CD4-positive, CD25-positive, alpha-beta regulatory T cell (primary cell): Measurements from ENCODE around the gene CEMIP. TPM values are rescaled to one million over a fixed set of nuclear protein-coding genes. Genes with fewer than 3 reads are reported as not detected.

Experiments
- ATAC-seq, 2 donors: fragments of 150-1000 bp; cut with Tn5 transposase; one replicate each; pipeline ENCODE4 v1.10.0; 2021; ENCODE audit warnings: low read depth in 2 of 2, moderate number of reproducible peaks in 2 of 2, moderate library complexity in 1 of 2
- DNase-seq, 3 donors: peaks; one replicate each; pipeline versions ENCODE4 v3.0.0 to v3.0.0-alpha.2; 2012 to 2022; ENCODE audit warnings: mixed read lengths in 1 of 3
- H3K27ac ChIP-seq: one replicate; pipeline ENCODE4 v1.7.0; 2013; ENCODE audit warnings: mild to moderate bottlenecking, low read length; ENCODE audit not compliant: insufficient read depth, poor library complexity, severe bottlenecking
- H3K27me3 ChIP-seq: one replicate; pipeline ENCODE4 v1.7.0; 2013; ENCODE audit warnings: low read length; ENCODE audit not compliant: control insufficient read depth, insufficient read depth
- H3K36me3 ChIP-seq: one replicate; pipeline ENCODE4 v1.7.0; 2013; ENCODE audit warnings: mild to moderate bottlenecking, low read length, moderate library complexity; ENCODE audit not compliant: control insufficient read depth, insufficient read depth
- H3K4me1 ChIP-seq: 2 replicates; pipeline ENCODE4 v1.7.0; 2013; ENCODE audit warnings: mild to moderate bottlenecking, low read length; ENCODE audit not compliant: insufficient read depth, control insufficient read depth, poor library complexity, severe bottlenecking
- H3K4me3 ChIP-seq: one replicate; pipeline ENCODE4 v1.7.0; 2013; ENCODE audit warnings: low read depth, mild to moderate bottlenecking, low read length, moderate library complexity
- H3K9me3 ChIP-seq, 2 experiments: 1 replicate in 1 of 2; 2 replicates in 1 of 2; pipeline ENCODE4 v1.7.0; 2013; ENCODE audit warnings: low read length in 2 of 2, mild to moderate bottlenecking in 1 of 2, moderate library complexity in 1 of 2; ENCODE audit not compliant: control insufficient read depth in 2 of 2
- H3K27ac Mint-ChIP-seq, 3 donors: one replicate each; pipeline ENCODE4 v1.8.0; 2020 to 2022; ENCODE audit warnings: mild to moderate bottlenecking in 3 of 3, mixed read lengths in 3 of 3, moderate library complexity in 2 of 3
- H3K27me3 Mint-ChIP-seq: one replicate; pipeline ENCODE4 v1.8.0; 2022; ENCODE audit warnings: mild to moderate bottlenecking, mixed read lengths
- H3K36me3 Mint-ChIP-seq: one replicate; pipeline ENCODE4 v1.8.0; 2020; ENCODE audit warnings: mixed read lengths
- H3K4me1 Mint-ChIP-seq, 4 donors: one replicate each; pipeline ENCODE4 v1.8.0; 2020 to 2022; ENCODE audit warnings: mixed read lengths in 4 of 4, mild to moderate bottlenecking in 1 of 4
- H3K4me3 Mint-ChIP-seq, 4 donors: one replicate each; pipeline ENCODE4 v1.8.0; 2020 to 2022; ENCODE audit warnings: mild to moderate bottlenecking in 4 of 4, mixed read lengths in 4 of 4, moderate library complexity in 3 of 4
- H3K9me3 Mint-ChIP-seq, 7 donors: one replicate each; pipeline ENCODE4 v1.8.0; 2020 to 2022; ENCODE audit warnings: mixed read lengths in 7 of 7, mild to moderate bottlenecking in 3 of 7, moderate library complexity in 2 of 7
- polyA plus RNA-seq, 4 donors: library from polyadenylated mRNA; unstranded; fragments of 300-500 nt; fragmentation: Illumina TruSeq; gene quantifications; one replicate each; pipeline ENCODE4 v1.2.3, GENCODE V29; 2021
- total RNA-seq: library from RNA; stranded (reverse); gene quantifications from one replicate; pipeline ENCODE4 v1.2.3, GENCODE V29; 2022

Gene CEMIP
- total and polyA plus RNA-seq, 5 donors from 2014 or later: 0.10 to 0.44 TPM; not detected in 3

DNA sequence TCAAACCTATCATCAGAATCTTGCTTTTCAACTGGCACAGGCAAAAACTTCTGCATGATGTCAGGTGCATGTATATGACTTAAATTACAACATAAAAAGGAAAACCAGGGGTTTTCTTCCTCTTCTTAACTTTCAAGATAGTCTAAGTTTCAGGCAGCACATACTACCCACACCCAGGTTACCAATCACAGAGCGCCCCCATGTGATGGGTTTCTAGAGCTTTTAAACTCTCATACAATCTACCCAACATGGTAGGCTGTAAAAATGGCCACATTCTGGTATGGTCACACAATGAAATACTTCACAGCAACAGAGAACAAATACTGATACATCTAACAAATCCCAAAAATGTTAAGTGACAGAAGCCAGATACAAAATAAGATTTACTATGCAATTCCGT, 203.0 kb downstream of the CEMIP start:
- H3K9me3 Mint-ChIP-seq: no peaks in the 10 kb centered on the region
- peak in 1 of 3 donors; percentile 34 for DNase-seq
- no peak overlapping the region for H3K4me3 ChIP-seq
- peaks cover 25 to 70% (median 58%) of the 10 kb centered on the region in 4 donors for H3K4me1 Mint-ChIP-seq
- no peaks in the 10 kb centered on the region for H3K27me3 Mint-ChIP-seq
- H3K4me1 ChIP-seq: peaks cover 14% of the 10 kb centered on the region
- no peak for ATAC-seq
- no peaks in the 10 kb centered on the region for H3K9me3 ChIP-seq
- H3K27ac ChIP-seq: no peak overlapping the region
- no peaks in the 10 kb centered on the region for H3K27me3 ChIP-seq
- H3K27ac Mint-ChIP-seq: peak overlapping the region; percentile 24 to 82 (median 33)
- peaks cover 41% of the 10 kb centered on the region for H3K36me3 ChIP-seq
- peak overlapping the region in 1 of 4 donors; percentile 70 for H3K4me3 Mint-ChIP-seq
- peaks cover 39% of the 10 kb centered on the region for H3K36me3 Mint-ChIP-seq

DNA sequence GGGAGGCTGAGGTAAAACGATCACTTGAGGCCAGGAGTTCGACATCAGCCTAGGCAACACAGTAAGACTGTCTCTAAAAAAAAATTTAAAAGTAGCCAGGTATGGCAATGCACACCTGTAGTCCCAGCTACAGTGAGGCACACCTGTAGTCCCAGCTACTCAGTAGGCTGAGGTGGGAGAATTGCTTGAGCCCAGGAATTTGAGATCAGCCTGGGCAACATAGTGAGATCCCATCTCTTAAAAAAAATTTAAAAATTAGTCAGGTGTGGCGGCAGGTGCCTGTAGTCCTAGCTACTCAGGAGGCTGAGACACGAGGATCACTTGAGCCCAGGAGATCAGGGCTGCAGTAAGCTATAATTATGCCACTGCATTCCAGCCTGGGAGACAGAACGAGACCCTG, 203.7 kb downstream of the CEMIP start:
- Histone ChIP-seq H3K9me3 (no peaks in the 10 kb centered on the region), H3K27ac (no peak overlapping the region), H3K36me3 (peaks cover 41% of the 10 kb centered on the region), H3K27me3 (no peaks in the 10 kb centered on the region), H3K4me1 (peaks cover 20% of the 10 kb centered on the region), H3K4me3 (no peak overlapping the region)
- Mint-ChIP-seq H3K27me3 (no peaks in the 10 kb centered on the region), H3K4me1 (peaks cover 24 to 67% (median 55%) of the 10 kb centered on the region in 4 donors), H3K36me3 (peaks cover 35% of the 10 kb centered on the region), H3K4me3 (peak overlapping the region in 1 of 4 donors; percentile 70), H3K9me3 (no peaks in the 10 kb centered on the region), H3K27ac (no peak overlapping the region)
- no peak for ATAC-seq
- no peak for DNase-seq

DNA sequence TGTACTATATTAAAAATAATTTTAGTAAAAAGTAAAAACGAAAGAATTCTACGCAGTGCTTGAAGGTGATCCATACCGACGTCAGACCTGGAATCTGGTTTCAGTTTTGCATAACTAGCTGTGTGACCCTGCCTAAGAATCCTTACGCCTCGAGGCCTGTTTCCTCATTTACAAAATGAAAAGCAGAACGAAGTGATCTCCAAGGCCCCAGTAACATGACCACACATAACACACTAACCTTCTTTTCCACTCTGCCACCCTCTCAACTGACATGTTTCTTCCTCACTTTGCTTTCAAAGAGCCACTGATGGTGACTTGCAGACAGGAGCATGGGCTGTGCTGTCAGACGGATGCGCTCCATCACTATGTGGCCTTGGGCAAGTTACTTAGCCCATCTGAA, 205.7 kb downstream of the CEMIP start:
- DNase-seq (no peak), ATAC-seq (no peak)
- peaks cover 23% of the 10 kb centered on the region for H3K36me3 ChIP-seq
- peak overlapping the region; percentile 21 for H3K4me3 ChIP-seq
- no peaks in the 10 kb centered on the region for H3K9me3 ChIP-seq
- peak overlapping the region in 2 of 4 donors; percentile 36 to 65 for H3K4me3 Mint-ChIP-seq
- H3K27ac ChIP-seq: no peak overlapping the region
- peaks cover 25% of the 10 kb centered on the region for H3K36me3 Mint-ChIP-seq
- peak overlapping the region; percentile 42 to 74 (median 56) for H3K27ac Mint-ChIP-seq
- H3K4me1 ChIP-seq: peaks cover 36% of the 10 kb centered on the region
- no peaks in the 10 kb centered on the region for H3K27me3 ChIP-seq
- no peaks in the 10 kb centered on the region for H3K9me3 Mint-ChIP-seq
- peaks cover 41 to 73% (median 61%) of the 10 kb centered on the region in 4 donors for H3K4me1 Mint-ChIP-seq
- H3K27me3 Mint-ChIP-seq: no peaks in the 10 kb centered on the region

DNA sequence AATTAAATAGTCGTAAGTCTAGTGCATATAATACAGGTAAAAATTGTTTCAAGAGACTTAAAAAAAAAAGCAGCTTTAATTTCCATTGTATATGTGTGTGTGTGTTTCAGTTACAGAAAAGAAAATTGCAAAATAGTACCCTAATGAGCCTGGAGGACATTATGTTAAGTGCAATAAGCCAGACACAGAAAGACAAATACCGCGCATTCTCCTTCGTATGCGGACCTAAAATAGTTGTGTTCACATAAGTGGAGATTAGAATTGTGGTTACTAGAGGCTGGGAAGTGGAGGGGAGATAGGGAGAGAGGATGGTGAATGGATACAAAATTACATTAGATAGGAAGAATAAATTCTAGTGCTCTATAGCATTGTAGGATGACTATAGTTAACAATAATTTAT, 206.8 kb downstream of the CEMIP start:
- no peaks in the 10 kb centered on the region for H3K9me3 Mint-ChIP-seq
- H3K36me3 Mint-ChIP-seq: peaks cover 20% of the 10 kb centered on the region
- H3K27ac Mint-ChIP-seq: peak overlapping the region in 1 of 3 donors; percentile 1
- Histone ChIP-seq H3K4me1 (peaks cover 47% of the 10 kb centered on the region), H3K27me3 (no peaks in the 10 kb centered on the region), H3K27ac (no peak overlapping the region), H3K9me3 (no peaks in the 10 kb centered on the region), H3K36me3 (peaks cover 14% of the 10 kb centered on the region), H3K4me3 (no peak overlapping the region)
- H3K27me3 Mint-ChIP-seq: no peaks in the 10 kb centered on the region
- H3K4me3 Mint-ChIP-seq: peak overlapping the region in 2 of 4 donors; percentile 39 to 59
- no peak for ATAC-seq
- no peak for DNase-seq
- H3K4me1 Mint-ChIP-seq: peaks cover 44 to 81% (median 64%) of the 10 kb centered on the region in 4 donors

DNA sequence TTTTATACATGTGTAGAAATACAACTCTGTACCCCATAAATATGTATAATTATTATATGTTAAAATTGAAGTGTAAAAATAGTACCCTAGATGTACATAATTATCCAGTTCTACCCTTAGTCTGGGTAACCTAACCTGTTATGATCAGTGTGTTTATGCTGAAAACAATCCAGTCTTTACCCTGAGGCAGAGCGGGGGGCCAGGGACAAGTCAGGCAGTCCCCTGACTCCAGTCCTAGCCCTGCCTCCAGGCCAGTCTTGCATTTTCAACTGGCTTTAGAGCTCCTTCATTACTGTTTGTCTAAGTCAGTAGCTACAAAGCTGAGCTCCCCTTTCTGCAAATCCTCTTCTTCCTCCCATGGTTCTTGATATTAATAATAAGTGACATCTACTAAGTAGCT, 207.3 kb downstream of the CEMIP start:
- H3K4me1 ChIP-seq: peaks cover 52% of the 10 kb centered on the region
- no peaks in the 10 kb centered on the region for H3K9me3 Mint-ChIP-seq
- peaks cover 14% of the 10 kb centered on the region for H3K36me3 ChIP-seq
- ATAC-seq: no peak
- no peak for DNase-seq
- peaks cover 20% of the 10 kb centered on the region for H3K36me3 Mint-ChIP-seq
- no peak overlapping the region for H3K27ac ChIP-seq
- H3K27me3 ChIP-seq: no peaks in the 10 kb centered on the region
- H3K4me3 Mint-ChIP-seq: peak overlapping the region in 3 of 4 donors; percentile 59 to 70 (median 66)
- peaks cover 47 to 86% (median 69%) of the 10 kb centered on the region in 4 donors for H3K4me1 Mint-ChIP-seq
- H3K27ac Mint-ChIP-seq: peak overlapping the region; percentile 29 to 80 (median 40)
- no peak overlapping the region for H3K4me3 ChIP-seq
- H3K27me3 Mint-ChIP-seq: no peaks in the 10 kb centered on the region
- no peaks in the 10 kb centered on the region for H3K9me3 ChIP-seq

DNA sequence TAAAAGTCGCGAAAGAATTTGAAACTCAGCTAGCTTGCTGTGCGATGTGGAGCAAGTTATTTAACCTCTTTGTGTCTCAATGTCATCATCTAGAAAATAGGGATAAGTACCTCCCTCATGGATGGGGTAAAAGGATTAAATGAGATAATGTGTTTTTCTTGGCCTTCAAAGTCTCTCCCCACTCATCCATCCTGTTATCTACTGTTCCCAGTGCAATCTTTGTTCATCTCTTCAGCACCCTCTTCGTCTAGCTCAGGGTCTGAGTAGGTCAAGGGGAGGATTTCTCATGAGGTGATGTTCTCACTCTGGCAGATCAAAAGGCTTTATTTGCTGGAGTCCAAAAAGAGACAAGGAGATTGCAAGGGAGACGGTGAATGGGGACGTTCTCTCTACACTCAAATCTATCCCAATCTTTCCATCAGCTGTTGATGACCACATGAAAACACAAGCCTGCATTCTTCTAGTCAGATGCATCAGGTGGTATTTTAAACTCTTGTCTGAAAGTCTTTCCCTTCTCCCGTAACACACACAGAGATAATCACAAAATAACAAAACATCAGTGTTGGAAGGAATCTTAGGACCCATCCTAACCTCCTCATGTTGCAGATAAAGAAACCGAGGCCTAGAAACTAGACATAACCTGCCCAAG, 209.1 kb downstream of the CEMIP start:
- Mint-ChIP-seq H3K36me3 (peaks cover 12% of the 10 kb centered on the region), H3K4me3 (peak overlapping the region; percentile 97 to 99 (median 99)), H3K27ac (peak overlapping the region; percentile 99 to 100 (median 99)), H3K4me1 (peaks cover 44 to 83% (median 65%) of the 10 kb centered on the region in 4 donors), H3K27me3 (no peaks in the 10 kb centered on the region), H3K9me3 (no peaks in the 10 kb centered on the region)
- Histone ChIP-seq H3K4me3 (peak overlapping the region; percentile 97), H3K4me1 (peaks cover 56% of the 10 kb centered on the region), H3K9me3 (no peaks in the 10 kb centered on the region), H3K27ac (no peak overlapping the region), H3K27me3 (no peaks in the 10 kb centered on the region), H3K36me3 (peaks cover 5% of the 10 kb centered on the region)
- ATAC-seq (no peak), DNase-seq (no peak)

DNA sequence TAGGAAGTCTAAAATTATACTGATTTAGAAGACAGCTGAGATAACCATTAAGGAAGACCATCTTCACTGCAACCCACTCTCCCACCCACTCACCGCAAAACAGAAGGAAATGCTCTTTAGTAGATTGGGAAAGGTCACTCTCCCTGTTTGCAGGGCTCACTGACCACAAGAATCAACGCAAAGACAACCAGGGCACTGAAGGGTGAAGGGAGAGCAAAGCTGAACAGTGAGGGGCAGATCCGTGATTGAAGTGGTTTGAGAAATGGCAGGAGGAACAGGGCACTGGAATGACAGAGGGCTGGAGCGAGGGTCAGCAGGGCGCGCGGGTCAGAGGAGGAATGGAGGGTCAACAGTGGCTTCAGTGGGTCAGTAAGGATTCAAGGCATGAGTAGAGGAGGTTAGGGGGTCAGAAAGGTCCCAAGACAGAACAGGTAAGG, 209.9 kb downstream of the CEMIP start:
- ATAC-seq (no peak), DNase-seq (no peak)
- Mint-ChIP-seq H3K4me3 (peak overlapping the region; percentile 97 to 99 (median 99)), H3K27ac (peak overlapping the region; percentile 99 to 100 (median 99)), H3K9me3 (no peaks in the 10 kb centered on the region), H3K4me1 (peaks cover 42 to 76% (median 59%) of the 10 kb centered on the region in 4 donors), H3K36me3 (peaks cover 12% of the 10 kb centered on the region), H3K27me3 (no peaks in the 10 kb centered on the region)
- H3K36me3 ChIP-seq: peaks cover 5% of the 10 kb centered on the region
- H3K9me3 ChIP-seq: no peaks in the 10 kb centered on the region
- peak overlapping the region; percentile 97 for H3K4me3 ChIP-seq
- H3K4me1 ChIP-seq: peaks cover 56% of the 10 kb centered on the region
- peak overlapping the region; percentile 82 for H3K27ac ChIP-seq
- no peaks in the 10 kb centered on the region for H3K27me3 ChIP-seq
